ENCODE measurements around the gene IDUA.
"Not testable (repeated sequence)": the region's sequence is repeated elsewhere in the genome, so short reads cannot be mapped to it uniquely, and the experiment has no call there.

Gene IDUA

GRCh38 chr4:986879-987623 is at the start of gene IDUA:
IDUA (plus strand) TSS chr4:987044; CDS start chr4:987085, 41 bp downstream.
- DNase-seq (ENCODE audit: low read depth), result peak; percentile 79

- not testable (repeated sequence) for DNase-seq (ENCODE audit: low read depth)
Observed at GRCh38 chr4:939508-939907, 47.3 kb upstream of the IDUA start.

GRCh38 chr4:945274-946102 is 41.4 kb upstream of the IDUA start:
- no peak for DNase-seq (ENCODE audit: low read depth)

GRCh38 chr4:946103-946450 is 40.8 kb upstream of the IDUA start:
- no peak for DNase-seq (ENCODE audit: low read depth)

- no peak for DNase-seq (ENCODE audit: low read depth)
Observed at GRCh38 chr4:946517-947471, 40.0 kb upstream of the IDUA start.

- no peak for DNase-seq (ENCODE audit: low read depth)
Observed at GRCh38 chr4:947491-947971, 39.3 kb upstream of the IDUA start.

- DNase-seq (ENCODE audit: low read depth), result no peak
Observed at GRCh38 chr4:948101-948935, 38.5 kb upstream of the IDUA start.

- no peak for DNase-seq (ENCODE audit: low read depth)
Observed at GRCh38 chr4:948936-949300, 37.9 kb upstream of the IDUA start.

- no peak for DNase-seq (ENCODE audit: low read depth)
Observed at GRCh38 chr4:949656-950055, 37.2 kb upstream of the IDUA start.

GRCh38 chr4:950136-951020 is 36.5 kb upstream of the IDUA start:
- no peak for DNase-seq (ENCODE audit: low read depth)

GRCh38 chr4:951186-951585 is 35.7 kb upstream of the IDUA start:
- DNase-seq (ENCODE audit: low read depth), result no peak

GRCh38 chr4:951594-952468 is 35.0 kb upstream of the IDUA start:
- no peak for DNase-seq (ENCODE audit: low read depth)

- DNase-seq (ENCODE audit: low read depth), result no peak
Observed at GRCh38 chr4:952881-953573, 33.8 kb upstream of the IDUA start.

- no peak for DNase-seq (ENCODE audit: low read depth)
Observed at GRCh38 chr4:953574-953915, 33.3 kb upstream of the IDUA start.

- no peak for DNase-seq (ENCODE audit: low read depth)
Observed at GRCh38 chr4:954211-955020, 32.4 kb upstream of the IDUA start.

- DNase-seq (ENCODE audit: low read depth), result no peak
Observed at GRCh38 chr4:955161-955921, 31.5 kb upstream of the IDUA start.

GRCh38 chr4:955931-956381 is 30.9 kb upstream of the IDUA start:
- DNase-seq (ENCODE audit: low read depth), result no peak

Measured in activated T-helper 9 cell treated with anti-CD3 and anti-CD28 coated beads, Interleukin-2, amount 50 U/mL, for 16 hours (primary cell).